ENCODE results near the gene SLC29A4.
"Not testable (repeated sequence)": the region's sequence is repeated elsewhere in the genome, so short reads cannot be mapped to it uniquely, and the experiment has no call there.

The SLC29A4 gene

GRCh38 chr7:5282543-5283316 is at the start of gene SLC29A4:
SLC29A4 (plus strand) TSS chr7:5282943; CDS start chr7:5287817, 4,874 bp downstream.
- ATAC-seq = peak; percentile 62
- H3K27ac Mint-ChIP-seq = no peak within 1 kb of the TSS
- peaks cover 5% of the 10 kb centered on the region for H3K4me1 Mint-ChIP-seq
- H3K9me3 Mint-ChIP-seq = no peaks in the 10 kb centered on the region
- no peaks in the 10 kb centered on the region for H3K36me3 Mint-ChIP-seq
- peaks cover 42% of the 10 kb centered on the region for H3K27me3 Mint-ChIP-seq
- H3K4me3 Mint-ChIP-seq = no peak within 1 kb of the TSS

GRCh38 chr7:5234852-5235831 is 47.6 kb upstream of the SLC29A4 start:
- Mint-ChIP-seq H3K27me3 (peaks cover 8% of the 10 kb centered on the region), H3K9me3 (no peaks in the 10 kb centered on the region), H3K27ac (peak overlapping the region; percentile 100), H3K36me3 (peaks cover 23% of the 10 kb centered on the region), H3K4me3 (peak overlapping the region; percentile 34), H3K4me1 (peaks cover 72% of the 10 kb centered on the region)
- ATAC-seq = no peak

- ATAC-seq = no peak
- no peaks in the 10 kb centered on the region for H3K9me3 Mint-ChIP-seq
- peaks cover 64% of the 10 kb centered on the region for H3K4me1 Mint-ChIP-seq
- H3K27me3 Mint-ChIP-seq = peaks cover 8% of the 10 kb centered on the region
- peak overlapping the region; percentile 38 for H3K27ac Mint-ChIP-seq
- peak overlapping the region; percentile 26 for H3K4me3 Mint-ChIP-seq
- H3K36me3 Mint-ChIP-seq = peaks cover 8% of the 10 kb centered on the region
These were observed 45.5 kb upstream of the SLC29A4 start for GRCh38 chr7:5237286-5237685.

- no peak overlapping the region for H3K27ac Mint-ChIP-seq
- no peaks in the 10 kb centered on the region for H3K9me3 Mint-ChIP-seq
- ATAC-seq = no peak
These were observed 44.2 kb upstream of the SLC29A4 start for GRCh38 chr7:5238500-5238899.

GRCh38 chr7:5243261-5243660 is 39.5 kb upstream of the SLC29A4 start:
- no peak overlapping the region for H3K4me3 Mint-ChIP-seq
- H3K27ac Mint-ChIP-seq = no peak overlapping the region
- peaks cover 16% of the 10 kb centered on the region for H3K4me1 Mint-ChIP-seq
- no peak for ATAC-seq
- peaks cover 9% of the 10 kb centered on the region for H3K9me3 Mint-ChIP-seq
- peaks cover 6% of the 10 kb centered on the region for H3K27me3 Mint-ChIP-seq
- no peaks in the 10 kb centered on the region for H3K36me3 Mint-ChIP-seq

More at GRCh38 chr7:5238500-5238899, 44.2 kb upstream of the SLC29A4 start:
- peak overlapping the region; percentile 21 for H3K4me3 Mint-ChIP-seq
- H3K27me3 Mint-ChIP-seq = peaks cover 8% of the 10 kb centered on the region
- peaks cover 2% of the 10 kb centered on the region for H3K36me3 Mint-ChIP-seq
- peaks cover 52% of the 10 kb centered on the region for H3K4me1 Mint-ChIP-seq

GRCh38 chr7:5248201-5248885 is 34.4 kb upstream of the SLC29A4 start:
- Mint-ChIP-seq H3K4me3 (no peak overlapping the region), H3K27ac (no peak overlapping the region), H3K9me3 (peaks cover 9% of the 10 kb centered on the region), H3K4me1 (no peaks in the 10 kb centered on the region), H3K27me3 (peaks cover 21% of the 10 kb centered on the region), H3K36me3 (no peaks in the 10 kb centered on the region)
- no peak for ATAC-seq

- H3K4me1 Mint-ChIP-seq, H3K36me3 Mint-ChIP-seq, H3K9me3 Mint-ChIP-seq, H3K4me3 Mint-ChIP-seq, ATAC-seq, H3K27ac Mint-ChIP-seq: not testable (repeated sequence)
- peaks cover 21% of the 10 kb centered on the region for H3K27me3 Mint-ChIP-seq
These were observed 32.0 kb upstream of the SLC29A4 start for GRCh38 chr7:5250787-5251186.

GRCh38 chr7:5253529-5253928 is 29.2 kb upstream of the SLC29A4 start:
- not testable (repeated sequence) for H3K4me1 Mint-ChIP-seq, H3K27ac Mint-ChIP-seq, H3K9me3 Mint-ChIP-seq, H3K36me3 Mint-ChIP-seq, ATAC-seq, H3K4me3 Mint-ChIP-seq
- peaks cover 21% of the 10 kb centered on the region for H3K27me3 Mint-ChIP-seq

- not testable (repeated sequence) for H3K4me1 Mint-ChIP-seq, H3K27ac Mint-ChIP-seq, H3K4me3 Mint-ChIP-seq, ATAC-seq, H3K9me3 Mint-ChIP-seq, H3K36me3 Mint-ChIP-seq
- H3K27me3 Mint-ChIP-seq = peaks cover 21% of the 10 kb centered on the region
These were observed 28.4 kb upstream of the SLC29A4 start for GRCh38 chr7:5254371-5254770.

- no peak overlapping the region for H3K27ac Mint-ChIP-seq
- no peaks in the 10 kb centered on the region for H3K9me3 Mint-ChIP-seq
- no peaks in the 10 kb centered on the region for H3K36me3 Mint-ChIP-seq
- H3K4me3 Mint-ChIP-seq = no peak overlapping the region
- no peak for ATAC-seq
- H3K27me3 Mint-ChIP-seq = peaks cover 21% of the 10 kb centered on the region
- no peaks in the 10 kb centered on the region for H3K4me1 Mint-ChIP-seq
These were observed 26.9 kb upstream of the SLC29A4 start for GRCh38 chr7:5255832-5256231.

- not testable (repeated sequence) for H3K9me3 Mint-ChIP-seq, H3K4me3 Mint-ChIP-seq, ATAC-seq
These were observed 22.1 kb upstream of the SLC29A4 start for GRCh38 chr7:5260530-5261068.

GRCh38 chr7:5263066-5263465 is 19.7 kb upstream of the SLC29A4 start:
- not testable (repeated sequence) for H3K9me3 Mint-ChIP-seq, H3K27me3 Mint-ChIP-seq, H3K27ac Mint-ChIP-seq, ATAC-seq, H3K36me3 Mint-ChIP-seq, H3K4me1 Mint-ChIP-seq, H3K4me3 Mint-ChIP-seq

More at GRCh38 chr7:5260530-5261068, 22.1 kb upstream of the SLC29A4 start:
- H3K36me3 Mint-ChIP-seq, H3K4me1 Mint-ChIP-seq, H3K27ac Mint-ChIP-seq, H3K27me3 Mint-ChIP-seq: not testable (repeated sequence)

- H3K27me3 Mint-ChIP-seq = peaks cover 28% of the 10 kb centered on the region
- H3K27ac Mint-ChIP-seq = no peak overlapping the region
- H3K36me3 Mint-ChIP-seq = no peaks in the 10 kb centered on the region
- no peaks in the 10 kb centered on the region for H3K9me3 Mint-ChIP-seq
- no peaks in the 10 kb centered on the region for H3K4me1 Mint-ChIP-seq
- no peak overlapping the region for H3K4me3 Mint-ChIP-seq
- no peak for ATAC-seq
These were observed 17.2 kb upstream of the SLC29A4 start for GRCh38 chr7:5265320-5266190.

Measured in stimulated activated memory B cell treated with anti-CD40 and anti-IgM and Interleukin-4, amounts not matched to agents 10 μg/mL and 1 μg/mL and 100 μg/mL, for 72 hours (primary cell).